ENCODE data around the gene VWCE.
"Not testable (repeated sequence)": the region's sequence is repeated elsewhere in the genome, so short reads cannot be mapped to it uniquely, and the experiment has no call there.

DNA sequence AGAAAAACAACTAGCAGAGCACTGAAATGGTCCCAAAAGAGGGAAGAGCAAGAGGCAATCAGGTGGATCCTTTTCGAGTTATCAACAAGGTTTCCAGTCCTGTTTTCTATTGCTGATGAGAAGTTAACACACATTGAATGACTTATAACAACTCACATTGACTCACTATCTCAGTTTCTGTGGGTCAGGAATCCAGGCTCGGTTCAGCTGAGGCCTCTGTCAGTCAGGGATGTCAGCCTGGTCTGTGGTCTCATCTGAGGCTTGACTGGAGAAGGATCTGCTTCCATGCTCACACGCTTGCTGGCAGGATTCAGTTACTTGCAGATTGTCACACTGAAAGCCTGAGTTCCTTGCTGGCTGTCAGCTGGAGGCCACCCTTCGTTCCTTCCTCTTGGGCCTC is 76.8 kb downstream of the VWCE start:
- TF ChIP-seq, protein P1, sequence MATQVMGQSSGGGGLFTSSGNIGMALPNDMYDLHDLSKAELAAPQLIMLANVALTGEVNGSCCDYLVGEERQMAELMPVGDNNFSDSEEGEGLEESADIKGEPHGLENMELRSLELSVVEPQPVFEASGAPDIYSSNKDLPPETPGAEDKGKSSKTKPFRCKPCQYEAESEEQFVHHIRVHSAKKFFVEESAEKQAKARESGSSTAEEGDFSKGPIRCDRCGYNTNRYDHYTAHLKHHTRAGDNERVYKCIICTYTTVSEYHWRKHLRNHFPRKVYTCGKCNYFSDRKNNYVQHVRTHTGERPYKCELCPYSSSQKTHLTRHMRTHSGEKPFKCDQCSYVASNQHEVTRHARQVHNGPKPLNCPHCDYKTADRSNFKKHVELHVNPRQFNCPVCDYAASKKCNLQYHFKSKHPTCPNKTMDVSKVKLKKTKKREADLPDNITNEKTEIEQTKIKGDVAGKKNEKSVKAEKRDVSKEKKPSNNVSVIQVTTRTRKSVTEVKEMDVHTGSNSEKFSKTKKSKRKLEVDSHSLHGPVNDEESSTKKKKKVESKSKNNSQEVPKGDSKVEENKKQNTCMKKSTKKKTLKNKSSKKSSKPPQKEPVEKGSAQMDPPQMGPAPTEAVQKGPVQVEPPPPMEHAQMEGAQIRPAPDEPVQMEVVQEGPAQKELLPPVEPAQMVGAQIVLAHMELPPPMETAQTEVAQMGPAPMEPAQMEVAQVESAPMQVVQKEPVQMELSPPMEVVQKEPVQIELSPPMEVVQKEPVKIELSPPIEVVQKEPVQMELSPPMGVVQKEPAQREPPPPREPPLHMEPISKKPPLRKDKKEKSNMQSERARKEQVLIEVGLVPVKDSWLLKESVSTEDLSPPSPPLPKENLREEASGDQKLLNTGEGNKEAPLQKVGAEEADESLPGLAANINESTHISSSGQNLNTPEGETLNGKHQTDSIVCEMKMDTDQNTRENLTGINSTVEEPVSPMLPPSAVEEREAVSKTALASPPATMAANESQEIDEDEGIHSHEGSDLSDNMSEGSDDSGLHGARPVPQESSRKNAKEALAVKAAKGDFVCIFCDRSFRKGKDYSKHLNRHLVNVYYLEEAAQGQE (IDR thresholded peaks at IDR 0.05; ENCODE audit: borderline replicate concordance): not testable (repeated sequence)
- TF ChIP-seq, protein P2, sequence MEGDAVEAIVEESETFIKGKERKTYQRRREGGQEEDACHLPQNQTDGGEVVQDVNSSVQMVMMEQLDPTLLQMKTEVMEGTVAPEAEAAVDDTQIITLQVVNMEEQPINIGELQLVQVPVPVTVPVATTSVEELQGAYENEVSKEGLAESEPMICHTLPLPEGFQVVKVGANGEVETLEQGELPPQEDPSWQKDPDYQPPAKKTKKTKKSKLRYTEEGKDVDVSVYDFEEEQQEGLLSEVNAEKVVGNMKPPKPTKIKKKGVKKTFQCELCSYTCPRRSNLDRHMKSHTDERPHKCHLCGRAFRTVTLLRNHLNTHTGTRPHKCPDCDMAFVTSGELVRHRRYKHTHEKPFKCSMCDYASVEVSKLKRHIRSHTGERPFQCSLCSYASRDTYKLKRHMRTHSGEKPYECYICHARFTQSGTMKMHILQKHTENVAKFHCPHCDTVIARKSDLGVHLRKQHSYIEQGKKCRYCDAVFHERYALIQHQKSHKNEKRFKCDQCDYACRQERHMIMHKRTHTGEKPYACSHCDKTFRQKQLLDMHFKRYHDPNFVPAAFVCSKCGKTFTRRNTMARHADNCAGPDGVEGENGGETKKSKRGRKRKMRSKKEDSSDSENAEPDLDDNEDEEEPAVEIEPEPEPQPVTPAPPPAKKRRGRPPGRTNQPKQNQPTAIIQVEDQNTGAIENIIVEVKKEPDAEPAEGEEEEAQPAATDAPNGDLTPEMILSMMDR (IDR thresholded peaks at IDR 0.05; ENCODE audit: poor library complexity, severe bottlenecking): not testable (repeated sequence)

Measured in neural cell (in vitro differentiated cells).